ENCODE results near the gene MAN2A2.

Gene MAN2A2

GRCh38 chr15:90884719-90885431 is 18.2 kb upstream of the MAN2A2 start:
- TF ChIP-seq GATA3 (IDR thresholded peaks at IDR 0.05; ENCODE audit: low read depth, low read length) (no peak), GATA2 (IDR thresholded peaks at IDR 0.05; ENCODE audit: low read depth, low read length) (no peak)

DNA sequence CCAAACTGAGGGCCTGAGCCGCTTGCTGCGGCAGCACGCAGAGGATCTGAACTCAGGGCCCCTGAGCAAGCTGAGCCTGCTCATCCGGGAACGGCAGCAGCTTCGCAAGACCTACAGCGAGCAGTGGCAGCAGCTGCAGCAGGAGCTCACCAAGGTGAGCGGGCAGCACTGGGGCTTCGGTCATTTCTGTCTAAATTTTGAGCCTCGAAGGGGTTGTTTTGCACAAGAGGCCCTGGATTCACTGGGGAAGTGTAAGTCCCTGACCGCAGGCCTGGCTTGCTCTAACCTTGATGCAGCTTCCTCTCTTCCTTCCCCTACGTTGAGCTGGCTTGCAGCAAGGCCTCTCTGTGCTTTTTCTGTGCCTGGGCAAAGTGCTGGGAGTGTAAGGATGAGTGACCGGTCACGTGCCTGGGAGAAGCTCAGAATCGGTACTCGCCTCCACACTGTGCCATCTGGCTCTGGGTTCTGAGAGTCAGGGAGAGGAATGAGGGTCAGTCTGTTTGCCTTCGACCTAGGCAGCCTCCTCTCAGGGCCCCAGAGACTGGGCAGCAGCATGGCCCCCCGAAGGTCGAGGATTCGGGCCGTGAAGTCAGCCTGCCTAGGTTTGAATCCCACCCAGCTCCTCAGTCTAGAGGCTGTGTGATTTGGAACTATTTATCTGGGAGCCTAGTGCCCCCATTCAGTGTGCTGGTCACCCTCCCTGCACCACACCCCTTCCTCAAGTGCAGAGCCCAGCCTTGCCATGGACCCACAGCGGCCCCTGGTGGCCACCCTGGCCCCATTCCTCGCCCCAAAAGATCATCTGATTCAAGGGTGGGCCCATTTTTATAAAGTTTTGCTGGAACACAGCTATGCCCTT is 17.4 kb upstream of the MAN2A2 start:
- TF ChIP-seq GATA3 (IDR thresholded peaks at IDR 0.05; ENCODE audit: low read depth, low read length): no peak
- TF ChIP-seq GATA2 (IDR thresholded peaks at IDR 0.05; ENCODE audit: low read depth, low read length): no peak; the same call in 1 of the 2 replicates

DNA sequence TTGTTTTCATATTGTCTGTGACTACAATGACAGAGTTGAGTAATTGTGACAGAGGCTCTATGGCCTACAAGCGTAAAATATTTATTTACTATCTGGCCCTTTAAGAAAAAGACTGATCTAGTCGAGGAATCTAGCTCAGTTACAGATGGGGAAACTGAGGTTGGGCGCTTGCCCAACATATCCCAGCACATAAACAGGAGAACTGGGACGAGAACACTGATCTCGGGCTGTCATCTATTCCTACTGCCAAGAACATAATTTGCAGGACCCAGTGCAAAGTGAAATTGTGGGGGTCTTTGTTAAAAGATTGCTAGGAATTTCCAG is 16.8 kb upstream of the MAN2A2 start:
- TF ChIP-seq GATA3 (IDR thresholded peaks at IDR 0.05; ENCODE audit: low read depth, low read length) (no peak), GATA2 (IDR thresholded peaks at IDR 0.05; ENCODE audit: low read depth, low read length) (no peak)

- TF ChIP-seq GATA3 (IDR thresholded peaks at IDR 0.05; ENCODE audit: low read depth, low read length) (no peak), GATA2 (IDR thresholded peaks at IDR 0.05; ENCODE audit: low read depth, low read length) (no peak)
Observed at GRCh38 chr15:90887037-90887481, 16.0 kb upstream of the MAN2A2 start.

GRCh38 chr15:90889313-90889730 is 13.8 kb upstream of the MAN2A2 start:
- no peak for TF ChIP-seq GATA2 (IDR thresholded peaks at IDR 0.05; ENCODE audit: low read depth, low read length)
- no peak for TF ChIP-seq GATA3 (IDR thresholded peaks at IDR 0.05; ENCODE audit: low read depth, low read length)

DNA sequence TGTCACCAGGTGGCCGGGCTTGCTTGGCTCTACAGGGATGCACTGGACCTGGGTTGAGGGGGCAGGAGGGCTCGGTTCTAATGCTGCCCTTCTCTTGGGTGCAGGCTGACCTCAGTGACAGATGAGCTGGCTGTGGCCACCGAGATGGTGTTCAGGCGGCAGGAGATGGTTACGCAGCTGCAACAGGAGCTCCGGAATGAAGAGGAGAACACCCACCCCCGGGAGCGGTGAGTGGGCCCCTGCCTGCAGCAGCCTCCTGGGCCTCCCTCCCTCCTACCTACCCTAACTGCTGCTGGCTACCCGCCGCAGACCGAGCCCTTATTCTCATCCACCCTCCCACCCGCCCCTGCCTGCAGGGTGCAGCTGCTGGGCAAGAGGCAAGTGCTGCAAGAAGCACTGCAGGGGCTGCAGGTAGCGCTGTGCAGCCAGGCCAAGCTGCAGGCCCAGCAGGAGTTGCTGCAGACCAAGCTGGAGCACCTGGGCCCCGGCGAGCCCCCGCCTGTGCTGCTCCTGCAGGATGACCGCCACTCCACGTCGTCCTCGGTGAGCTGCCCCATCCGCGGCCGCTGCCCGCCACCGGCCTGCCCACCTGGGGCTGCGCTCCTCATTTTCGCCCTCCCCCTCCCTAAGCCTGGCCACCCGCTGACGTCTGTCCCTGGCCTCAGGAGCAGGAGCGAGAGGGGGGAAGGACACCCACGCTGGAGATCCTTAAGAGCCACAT is 13.2 kb upstream of the MAN2A2 start:
- TF ChIP-seq GATA2 (IDR thresholded peaks at IDR 0.05; ENCODE audit: low read depth, low read length): no peak
- TF ChIP-seq GATA3 (IDR thresholded peaks at IDR 0.05; ENCODE audit: low read depth, low read length): no peak

DNA sequence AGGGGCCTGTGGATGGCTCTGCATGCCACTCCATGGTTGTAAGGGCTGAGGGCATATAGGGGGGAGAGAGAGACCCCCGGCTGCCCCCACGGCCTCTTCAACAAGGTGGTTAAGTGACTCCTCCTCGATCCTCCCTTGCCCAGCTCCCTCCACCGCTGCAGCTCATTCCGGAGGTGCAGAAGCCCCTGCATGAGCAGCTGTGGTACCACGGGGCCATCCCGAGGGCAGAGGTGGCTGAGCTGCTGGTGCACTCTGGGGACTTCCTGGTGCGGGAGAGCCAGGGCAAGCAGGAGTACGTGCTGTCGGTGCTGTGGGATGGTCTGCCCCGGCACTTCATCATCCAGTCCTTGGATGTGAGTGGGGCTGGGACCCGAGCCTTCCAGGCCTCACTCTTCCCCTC is 12.3 kb upstream of the MAN2A2 start:
- TF ChIP-seq GATA2 (IDR thresholded peaks at IDR 0.05; ENCODE audit: low read depth, low read length) (no peak), GATA3 (IDR thresholded peaks at IDR 0.05; ENCODE audit: low read depth, low read length) (no peak)

DNA sequence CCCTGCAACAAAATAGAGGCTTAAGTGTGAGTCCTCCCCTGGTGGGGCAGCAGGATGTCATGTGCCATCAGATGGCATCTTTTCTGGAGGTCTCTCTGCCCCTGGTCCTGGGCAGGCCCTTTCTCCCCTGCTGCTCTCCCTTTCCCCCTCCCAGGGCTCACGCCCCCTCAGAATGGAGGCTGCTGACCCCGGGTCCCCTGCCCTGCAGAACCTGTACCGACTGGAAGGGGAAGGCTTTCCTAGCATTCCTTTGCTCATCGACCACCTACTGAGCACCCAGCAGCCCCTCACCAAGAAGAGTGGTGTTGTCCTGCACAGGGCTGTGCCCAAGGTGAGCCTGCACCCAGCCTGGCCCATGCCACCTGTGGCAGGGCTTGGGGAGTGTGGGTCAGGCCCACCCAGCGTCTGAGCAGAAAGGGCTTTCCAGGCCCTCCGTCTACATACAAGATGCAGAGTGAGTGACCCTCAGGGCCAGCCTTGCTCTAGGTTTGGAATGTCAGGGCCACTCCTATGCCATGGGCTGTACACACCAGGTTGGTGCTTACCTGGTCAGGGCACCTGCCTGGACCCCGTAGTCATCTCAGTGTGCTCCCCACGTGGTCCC is 11.7 kb upstream of the MAN2A2 start:
- TF ChIP-seq GATA3 (IDR thresholded peaks at IDR 0.05; ENCODE audit: low read depth, low read length): no peak
- no peak for TF ChIP-seq GATA2 (IDR thresholded peaks at IDR 0.05; ENCODE audit: low read depth, low read length)

DNA sequence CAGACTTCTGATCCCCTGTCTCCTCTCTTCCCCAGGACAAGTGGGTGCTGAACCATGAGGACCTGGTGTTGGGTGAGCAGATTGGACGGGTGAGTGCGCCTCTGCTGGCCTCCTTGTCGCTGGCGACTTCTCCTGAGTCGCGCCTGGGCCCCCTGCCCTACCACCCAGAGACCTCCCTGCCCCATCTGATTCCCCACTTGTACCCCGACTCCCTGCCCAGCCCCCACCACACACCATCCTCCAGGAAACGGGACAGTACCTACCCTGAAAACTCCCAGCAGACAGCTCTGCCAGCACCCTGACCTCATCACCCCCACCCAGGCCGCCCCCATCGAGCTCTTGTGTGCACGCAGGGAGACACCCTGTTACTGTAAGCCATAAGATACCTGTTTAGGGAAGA is 11.1 kb upstream of the MAN2A2 start:
- no peak for TF ChIP-seq GATA2 (IDR thresholded peaks at IDR 0.05; ENCODE audit: low read depth, low read length)

GRCh38 chr15:90892498-90893174 is 10.5 kb upstream of the MAN2A2 start:
- no peak for TF ChIP-seq GATA3 (IDR thresholded peaks at IDR 0.05; ENCODE audit: low read depth, low read length)
- TF ChIP-seq GATA2 (IDR thresholded peaks at IDR 0.05; ENCODE audit: low read depth, low read length): no peak

DNA sequence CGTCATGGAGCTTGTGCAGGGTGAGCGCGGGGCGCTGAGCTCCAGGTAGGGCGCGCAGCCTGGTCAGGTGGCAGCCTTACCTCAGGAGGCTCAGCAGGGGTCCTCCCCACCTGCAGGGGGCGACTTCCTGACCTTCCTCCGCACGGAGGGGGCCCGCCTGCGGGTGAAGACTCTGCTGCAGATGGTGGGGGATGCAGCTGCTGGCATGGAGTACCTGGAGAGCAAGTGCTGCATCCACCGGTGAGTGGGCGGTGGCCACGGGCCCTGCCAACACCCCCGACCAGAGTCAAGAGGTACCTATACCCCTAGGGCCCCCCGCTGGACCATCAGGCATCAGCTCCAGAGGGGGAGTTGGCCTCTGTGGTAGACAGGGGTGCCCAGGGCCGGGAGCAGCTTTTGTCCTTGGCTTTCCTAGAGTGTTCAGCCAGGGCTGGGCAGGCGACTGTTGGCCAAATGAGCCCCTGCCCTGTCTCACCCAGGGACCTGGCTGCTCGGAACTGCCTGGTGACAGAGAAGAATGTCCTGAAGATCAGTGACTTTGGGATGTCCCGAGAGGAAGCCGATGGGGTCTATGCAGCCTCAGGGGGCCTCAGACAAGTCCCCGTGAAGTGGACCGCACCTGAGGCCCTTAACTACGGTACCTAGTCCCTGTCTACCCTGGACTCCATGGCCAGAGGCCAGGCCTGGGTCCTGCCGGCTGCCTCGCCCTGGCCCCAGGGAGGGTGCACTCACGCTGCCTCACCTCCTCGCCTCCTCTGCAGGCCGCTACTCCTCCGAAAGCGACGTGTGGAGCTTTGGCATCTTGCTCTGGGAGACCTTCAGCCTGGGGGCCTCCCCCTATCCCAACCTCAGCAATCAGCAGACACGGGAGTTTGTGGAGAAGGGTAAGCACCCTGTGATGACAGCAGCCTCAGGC is 9.7 kb upstream of the MAN2A2 start:
- no peak for TF ChIP-seq GATA2 (IDR thresholded peaks at IDR 0.05; ENCODE audit: low read depth, low read length)
- no peak for TF ChIP-seq GATA3 (IDR thresholded peaks at IDR 0.05; ENCODE audit: low read depth, low read length)

DNA sequence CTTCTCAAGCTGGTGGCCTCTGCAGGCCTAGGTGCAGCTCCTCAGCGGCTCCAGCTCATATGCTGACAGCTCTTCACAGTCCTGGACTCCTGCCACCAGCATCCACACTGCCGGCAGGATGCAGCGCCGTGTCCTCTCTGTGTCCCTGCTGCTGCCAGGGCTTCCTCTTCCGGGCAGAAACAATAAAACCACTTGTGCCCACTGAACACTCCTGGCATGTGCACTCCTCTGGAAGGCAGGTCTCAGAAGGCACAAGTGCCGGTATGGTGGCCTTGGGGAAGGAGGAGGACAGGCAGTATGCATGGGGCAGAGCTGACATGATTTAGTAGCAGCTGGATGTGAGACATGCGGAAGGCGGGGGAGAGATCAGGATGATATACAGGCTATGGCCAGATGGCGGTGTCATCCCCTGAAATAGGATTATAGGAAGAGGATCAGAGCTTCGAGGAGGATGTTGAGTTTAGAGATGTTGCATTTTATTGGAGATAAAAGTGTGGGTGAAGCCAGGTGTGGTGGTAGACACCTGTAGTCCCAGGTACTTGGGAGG is 7.5 kb upstream of the MAN2A2 start:
- TF ChIP-seq GATA3 (IDR thresholded peaks at IDR 0.05; ENCODE audit: low read depth, low read length) (no peak; the same call in 1 of the 2 replicates), GATA2 (IDR thresholded peaks at IDR 0.05; ENCODE audit: low read depth, low read length) (peak; percentile 88)

Data from SH-SY5Y (cell line).